C4-2B (cell line): ENCODE results near the gene STRA6.
"Not testable (repeated sequence)": the region's sequence is repeated elsewhere in the genome, so short reads cannot be mapped to it uniquely, and the experiment has no call there.

ENCODE experiments used
- H3K27ac ChIP-seq: fragments of 450-650 bp; 2 replicates; pipeline ENCODE4 v1.5.1; 2017
- CTCF ChIP-seq: fragments of 450-650 bp; conservative IDR thresholded peaks from 2 replicates; pipeline ENCODE4 v1.5.1; 2017; ENCODE audit warnings: mild to moderate bottlenecking
- ZFX ChIP-seq: fragments of 450-650 bp; IDR thresholded peaks from 2 replicates; pipeline ENCODE4 v1.6.1; 2017

Gene STRA6

GRCh38 chr15:74171965-74172541 is 30.5 kb downstream of the STRA6 start:
- TF ChIP-seq ZFX = no peak
- TF ChIP-seq CTCF = no peak
- H3K27ac ChIP-seq = no peak overlapping the region

- no peak overlapping the region for H3K27ac ChIP-seq
- TF ChIP-seq ZFX = no peak
Measured at GRCh38 chr15:74170875-74171578, 31.6 kb downstream of the STRA6 start.

- H3K27ac ChIP-seq = no peak overlapping the region
- TF ChIP-seq CTCF (no peak), ZFX (no peak)
Measured at GRCh38 chr15:74170071-74170844, 32.3 kb downstream of the STRA6 start.

- no peak overlapping the region for H3K27ac ChIP-seq
- TF ChIP-seq CTCF = no peak
- TF ChIP-seq ZFX = no peak
Measured at GRCh38 chr15:74168711-74169126, 33.9 kb downstream of the STRA6 start.

GRCh38 chr15:74167891-74168331 is 34.7 kb downstream of the STRA6 start:
- no peak for TF ChIP-seq ZFX
- no peak for TF ChIP-seq CTCF
- no peak overlapping the region for H3K27ac ChIP-seq

- no peak overlapping the region for H3K27ac ChIP-seq
- no peak for TF ChIP-seq CTCF
- no peak for TF ChIP-seq ZFX
Measured at GRCh38 chr15:74165461-74165860, 37.1 kb downstream of the STRA6 start.

GRCh38 chr15:74162195-74162536 is 40.4 kb downstream of the STRA6 start:
- not testable (repeated sequence) for H3K27ac ChIP-seq

- H3K27ac ChIP-seq = not testable (repeated sequence)
Measured at GRCh38 chr15:74160390-74160789, 42.2 kb downstream of the STRA6 start.

GRCh38 chr15:74159773-74160172 is 42.8 kb downstream of the STRA6 start:
- TF ChIP-seq CTCF = no peak
- no peak for TF ChIP-seq ZFX
- no peak overlapping the region for H3K27ac ChIP-seq
